Measurements from ENCODE around the gene PRKN. TPM values are rescaled to one million over a fixed set of nuclear protein-coding genes. Genes with fewer than 3 reads are reported as not detected.

The PRKN gene
- total RNA-seq, 1 donor from 2014 or later = 1.3 TPM

DNA sequence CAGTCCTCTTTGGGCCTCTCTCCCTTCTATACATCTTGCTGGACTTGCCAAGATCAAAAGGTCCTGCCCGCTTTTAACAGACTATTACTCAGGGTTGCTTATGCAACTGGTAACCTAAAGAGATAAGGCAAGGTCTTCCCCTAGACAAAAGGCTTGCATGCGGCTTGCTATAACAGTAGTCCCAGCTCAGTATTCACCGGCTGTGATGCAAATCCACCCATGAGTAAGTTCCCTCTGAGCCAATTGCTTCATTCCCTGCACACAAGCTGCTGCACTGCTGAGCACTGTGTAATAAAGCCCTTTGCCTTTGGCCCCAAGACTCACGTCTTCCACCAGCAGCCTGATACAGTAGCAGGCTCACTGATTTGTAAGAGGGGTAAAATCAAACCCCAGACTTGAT is 363.8 kb downstream of the PRKN start:
- no peaks in the 10 kb centered on the region for H3K79me2 ChIP-seq (ENCODE audit: insufficient read depth, low read length)
- H3K4me1 ChIP-seq (ENCODE audit: insufficient read depth, low read length) = no peaks in the 10 kb centered on the region
- H3K36me3 ChIP-seq (ENCODE audit: insufficient read depth, low read length) = no peaks in the 10 kb centered on the region
- no peaks in the 10 kb centered on the region for H3K9me3 ChIP-seq (ENCODE audit: insufficient read depth, low read depth, low read length)
- TF ChIP-seq, protein P1, sequence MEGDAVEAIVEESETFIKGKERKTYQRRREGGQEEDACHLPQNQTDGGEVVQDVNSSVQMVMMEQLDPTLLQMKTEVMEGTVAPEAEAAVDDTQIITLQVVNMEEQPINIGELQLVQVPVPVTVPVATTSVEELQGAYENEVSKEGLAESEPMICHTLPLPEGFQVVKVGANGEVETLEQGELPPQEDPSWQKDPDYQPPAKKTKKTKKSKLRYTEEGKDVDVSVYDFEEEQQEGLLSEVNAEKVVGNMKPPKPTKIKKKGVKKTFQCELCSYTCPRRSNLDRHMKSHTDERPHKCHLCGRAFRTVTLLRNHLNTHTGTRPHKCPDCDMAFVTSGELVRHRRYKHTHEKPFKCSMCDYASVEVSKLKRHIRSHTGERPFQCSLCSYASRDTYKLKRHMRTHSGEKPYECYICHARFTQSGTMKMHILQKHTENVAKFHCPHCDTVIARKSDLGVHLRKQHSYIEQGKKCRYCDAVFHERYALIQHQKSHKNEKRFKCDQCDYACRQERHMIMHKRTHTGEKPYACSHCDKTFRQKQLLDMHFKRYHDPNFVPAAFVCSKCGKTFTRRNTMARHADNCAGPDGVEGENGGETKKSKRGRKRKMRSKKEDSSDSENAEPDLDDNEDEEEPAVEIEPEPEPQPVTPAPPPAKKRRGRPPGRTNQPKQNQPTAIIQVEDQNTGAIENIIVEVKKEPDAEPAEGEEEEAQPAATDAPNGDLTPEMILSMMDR (IDR thresholded peaks at IDR 0.05; ENCODE audit: insufficient read depth, low read depth, low read length) = no peak
- TF ChIP-seq EZH2 (IDR thresholded peaks at IDR 0.05; ENCODE audit: insufficient read depth, low read length) = no peak
- no peak overlapping the region for H3K9ac ChIP-seq (ENCODE audit: low read length)
- H4K20me1 ChIP-seq (ENCODE audit: insufficient read depth, low read length) = no peaks in the 10 kb centered on the region
- Mint-ChIP-seq H3K27ac (ENCODE audit: unreplicated experiment) (no peak overlapping the region), H3K27me3 (ENCODE audit: low read depth, unreplicated experiment) (no peaks in the 10 kb centered on the region), H3K9me3 (ENCODE audit: unreplicated experiment) (no peaks in the 10 kb centered on the region), H3K4me3 (ENCODE audit: unreplicated experiment) (no peak overlapping the region), H3K36me3 (ENCODE audit: low read depth, unreplicated experiment) (no peaks in the 10 kb centered on the region), H3K4me1 (ENCODE audit: low read depth, unreplicated experiment) (no peaks in the 10 kb centered on the region)
- no peak overlapping the region for H3K4me2 ChIP-seq (ENCODE audit: low read length)
- FAIRE-seq (no peak), DNase-seq (ENCODE audit: low read depth) (no peak)
- no peak overlapping the region for H3K27ac ChIP-seq (ENCODE audit: low read depth, low read length)
- no peak overlapping the region for H3K4me3 ChIP-seq (ENCODE audit: insufficient read depth, low read depth, low read length)
- no peak overlapping the region for H2AFZ ChIP-seq (ENCODE audit: low read depth, low read length)
- H3K27me3 ChIP-seq (ENCODE audit: insufficient read depth, low read length) = no peaks in the 10 kb centered on the region

DNA sequence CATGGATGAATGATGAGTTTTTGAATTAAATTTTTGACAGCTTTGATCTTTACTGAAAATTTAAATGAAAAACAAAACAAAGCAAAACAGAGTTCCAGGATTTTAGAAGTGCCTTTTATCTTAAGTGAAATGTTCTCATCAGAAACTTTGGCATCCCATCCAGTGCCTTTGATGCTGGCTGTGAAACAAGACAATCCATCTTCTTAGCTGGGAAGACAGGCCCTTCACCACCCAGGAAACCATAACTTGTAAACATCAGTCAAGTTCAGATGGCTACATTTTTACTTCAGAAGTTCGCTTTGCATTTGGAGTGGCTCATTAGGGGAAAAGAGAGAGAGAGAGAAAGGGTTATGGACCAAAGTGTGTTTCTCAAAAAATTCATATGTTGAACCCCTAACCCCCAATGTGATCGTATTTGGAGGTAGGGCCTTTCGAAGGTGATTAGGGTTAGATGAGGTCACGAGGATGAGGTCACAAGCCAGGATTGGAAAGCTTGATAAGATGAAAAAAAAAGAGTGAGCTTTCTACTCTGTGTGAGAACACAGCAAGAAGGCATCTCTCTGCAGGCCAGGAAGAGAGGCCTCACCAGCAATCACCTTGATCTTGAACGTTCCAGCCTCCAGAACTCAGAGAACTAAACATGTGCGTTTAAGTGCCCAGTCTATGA is 366.5 kb downstream of the PRKN start:
- Histone ChIP-seq H3K36me3 (ENCODE audit: insufficient read depth, low read length) (no peaks in the 10 kb centered on the region), H3K27me3 (ENCODE audit: insufficient read depth, low read length) (no peaks in the 10 kb centered on the region), H3K4me1 (ENCODE audit: insufficient read depth, low read length) (no peaks in the 10 kb centered on the region), H4K20me1 (ENCODE audit: insufficient read depth, low read length) (no peaks in the 10 kb centered on the region), H3K9ac (ENCODE audit: low read length) (no peak overlapping the region), H3K9me3 (ENCODE audit: insufficient read depth, low read depth, low read length) (no peaks in the 10 kb centered on the region), H3K4me2 (ENCODE audit: low read length) (no peak overlapping the region), H3K4me3 (ENCODE audit: insufficient read depth, low read depth, low read length) (no peak overlapping the region), H3K79me2 (ENCODE audit: insufficient read depth, low read length) (no peaks in the 10 kb centered on the region), H2AFZ (ENCODE audit: low read depth, low read length) (no peak overlapping the region), H3K27ac (ENCODE audit: low read depth, low read length) (no peak overlapping the region)
- FAIRE-seq (no peak), DNase-seq (ENCODE audit: low read depth) (no peak)
- no peak overlapping the region for H3K4me3 Mint-ChIP-seq (ENCODE audit: unreplicated experiment)
- no peaks in the 10 kb centered on the region for H3K9me3 Mint-ChIP-seq (ENCODE audit: unreplicated experiment)
- H3K4me1 Mint-ChIP-seq (ENCODE audit: low read depth, unreplicated experiment) = no peaks in the 10 kb centered on the region
- H3K36me3 Mint-ChIP-seq (ENCODE audit: low read depth, unreplicated experiment) = no peaks in the 10 kb centered on the region
- H3K27ac Mint-ChIP-seq (ENCODE audit: unreplicated experiment) = no peak overlapping the region
- TF ChIP-seq, protein P1 (IDR thresholded peaks at IDR 0.05; ENCODE audit: insufficient read depth, low read depth, low read length) = no peak
- TF ChIP-seq EZH2 (IDR thresholded peaks at IDR 0.05; ENCODE audit: insufficient read depth, low read length) = no peak
- H3K27me3 Mint-ChIP-seq (ENCODE audit: low read depth, unreplicated experiment) = no peaks in the 10 kb centered on the region

DNA sequence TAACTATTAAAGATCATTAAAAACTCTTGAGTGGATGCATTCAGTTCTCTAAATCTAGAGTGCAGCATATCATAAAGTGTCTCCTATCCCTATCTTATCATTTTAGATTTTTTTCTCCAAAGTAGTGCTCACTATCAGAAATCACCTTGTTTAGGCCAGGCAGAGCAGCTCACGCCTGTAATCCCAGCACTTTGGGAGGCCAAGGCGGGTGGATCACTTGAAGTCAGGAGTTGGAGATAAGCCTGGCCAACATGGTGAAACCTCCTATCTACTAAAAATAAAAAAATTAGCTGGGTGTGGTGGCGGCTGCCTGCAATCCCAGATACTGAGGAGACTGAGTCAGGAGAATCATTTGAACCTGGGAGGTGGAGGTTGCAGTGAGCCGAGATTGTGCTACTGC is 368.9 kb downstream of the PRKN start:
- Mint-ChIP-seq H3K9me3 (ENCODE audit: unreplicated experiment) (no peaks in the 10 kb centered on the region), H3K27ac (ENCODE audit: unreplicated experiment) (no peak overlapping the region), H3K4me3 (ENCODE audit: unreplicated experiment) (no peak overlapping the region), H3K4me1 (ENCODE audit: low read depth, unreplicated experiment) (no peaks in the 10 kb centered on the region), H3K36me3 (ENCODE audit: low read depth, unreplicated experiment) (no peaks in the 10 kb centered on the region), H3K27me3 (ENCODE audit: low read depth, unreplicated experiment) (no peaks in the 10 kb centered on the region)
- H4K20me1 ChIP-seq (ENCODE audit: insufficient read depth, low read length) = no peaks in the 10 kb centered on the region
- H3K4me1 ChIP-seq (ENCODE audit: insufficient read depth, low read length) = no peaks in the 10 kb centered on the region
- H3K9ac ChIP-seq (ENCODE audit: low read length) = no peak overlapping the region
- FAIRE-seq = no peak
- no peaks in the 10 kb centered on the region for H3K9me3 ChIP-seq (ENCODE audit: insufficient read depth, low read depth, low read length)
- no peaks in the 10 kb centered on the region for H3K79me2 ChIP-seq (ENCODE audit: insufficient read depth, low read length)
- DNase-seq (ENCODE audit: low read depth) = no peak
- no peak overlapping the region for H2AFZ ChIP-seq (ENCODE audit: low read depth, low read length)
- H3K27me3 ChIP-seq (ENCODE audit: insufficient read depth, low read length) = no peaks in the 10 kb centered on the region
- H3K27ac ChIP-seq (ENCODE audit: low read depth, low read length) = no peak overlapping the region
- no peak overlapping the region for H3K4me2 ChIP-seq (ENCODE audit: low read length)
- no peaks in the 10 kb centered on the region for H3K36me3 ChIP-seq (ENCODE audit: insufficient read depth, low read length)
- H3K4me3 ChIP-seq (ENCODE audit: insufficient read depth, low read depth, low read length) = no peak overlapping the region
- no peak for TF ChIP-seq EZH2 (IDR thresholded peaks at IDR 0.05; ENCODE audit: insufficient read depth, low read length)
- TF ChIP-seq, protein P1 (IDR thresholded peaks at IDR 0.05; ENCODE audit: insufficient read depth, low read depth, low read length) = no peak
